Colonic mucosa (tissue), 4 donors: ENCODE data around the gene ZNF599. TPM values are rescaled to one million over a fixed set of nuclear protein-coding genes. Genes with fewer than 3 reads are reported as not detected.

Experiments used
- DNase-seq: peaks from one replicate; pipeline ENCODE4 v3.0.0-alpha.2; 2020
- H3K27ac ChIP-seq: fragments of 200-600 bp; one replicate; pipeline ENCODE4 v1.8.0; 2021
- H3K27me3 ChIP-seq: fragments of 200-600 bp; one replicate; pipeline ENCODE4 v1.8.0; 2021
- H3K36me3 ChIP-seq: fragments of 200-600 bp; one replicate; pipeline ENCODE4 v1.8.0; 2021
- H3K4me1 ChIP-seq: fragments of 200-600 bp; one replicate; pipeline ENCODE4 v1.8.0; 2021; ENCODE audit warnings: mild to moderate bottlenecking
- H3K4me3 ChIP-seq: fragments of 200-600 bp; one replicate; pipeline ENCODE4 v1.8.0; 2021
- H3K9ac ChIP-seq, 2 donors: one replicate each; pipeline ENCODE4 v1.7.0; 2013; ENCODE audit warnings: control low read depth in 2 of 2, low read depth in 2 of 2, low read length in 2 of 2
- H3K9me3 ChIP-seq: fragments of 200-600 bp; one replicate; pipeline ENCODE4 v1.8.0; 2021
- intact Hi-C: fragments of 100-400 bp; cut with DNase I; formaldehyde crosslinking; loops from one replicate; pipeline ENCODE4 v1.14.1; 2022
- total RNA-seq, 2 donors: library from RNA; stranded (reverse); fragmentation: NEBNext Ultra II Directional in 1 of 2; extraction: Animal tissue kit (Norgen Biotek cat#: 25700) in 1 of 2; gene quantifications; one replicate each; pipeline ENCODE4 v1.2.1, GENCODE V29; 2021
- TF ChIP-seq, protein P1 (sequence below): fragments of 200-600 bp; IDR thresholded peaks from one replicate; pipeline ENCODE4 v1.8.0; 2022; ENCODE audit warnings: antibody characterized with exemption, mild to moderate bottlenecking
- donor health status: healthy.
- donor health status: DM: no; HTN: no; CAD: no.
- donor health status: DM: no; HTN: no; CAD: no.

ZNF599 gene
- total RNA-seq: 1 to 10 TPM; 3.0 to 3.5 TPM

GRCh38 chr19:34772697-34773554 lies at the start of gene ZNF599:
TSS of gene ZNF599 (minus strand) at chr19:34773215. CDS start at chr19:34772841, 374 bp downstream.
- H3K4me1 ChIP-seq: no peaks in the 10 kb centered on the region
- TF ChIP-seq, protein P1, sequence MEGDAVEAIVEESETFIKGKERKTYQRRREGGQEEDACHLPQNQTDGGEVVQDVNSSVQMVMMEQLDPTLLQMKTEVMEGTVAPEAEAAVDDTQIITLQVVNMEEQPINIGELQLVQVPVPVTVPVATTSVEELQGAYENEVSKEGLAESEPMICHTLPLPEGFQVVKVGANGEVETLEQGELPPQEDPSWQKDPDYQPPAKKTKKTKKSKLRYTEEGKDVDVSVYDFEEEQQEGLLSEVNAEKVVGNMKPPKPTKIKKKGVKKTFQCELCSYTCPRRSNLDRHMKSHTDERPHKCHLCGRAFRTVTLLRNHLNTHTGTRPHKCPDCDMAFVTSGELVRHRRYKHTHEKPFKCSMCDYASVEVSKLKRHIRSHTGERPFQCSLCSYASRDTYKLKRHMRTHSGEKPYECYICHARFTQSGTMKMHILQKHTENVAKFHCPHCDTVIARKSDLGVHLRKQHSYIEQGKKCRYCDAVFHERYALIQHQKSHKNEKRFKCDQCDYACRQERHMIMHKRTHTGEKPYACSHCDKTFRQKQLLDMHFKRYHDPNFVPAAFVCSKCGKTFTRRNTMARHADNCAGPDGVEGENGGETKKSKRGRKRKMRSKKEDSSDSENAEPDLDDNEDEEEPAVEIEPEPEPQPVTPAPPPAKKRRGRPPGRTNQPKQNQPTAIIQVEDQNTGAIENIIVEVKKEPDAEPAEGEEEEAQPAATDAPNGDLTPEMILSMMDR: no peak
- H3K9ac ChIP-seq: peak within 1 kb of the TSS; percentile 67 to 75
- peak within 1 kb of the TSS; percentile 51 for H3K27ac ChIP-seq
- peak within 1 kb of the TSS; percentile 91 for H3K4me3 ChIP-seq
- intact Hi-C loops: loop anchor here (2.0 to 5.0 kb wide), 2 partner anchors 38 to 96 kb away; partner anchors contain the start of genes SCGB2B2, ZNF181 and ZNF302
- no peaks in the 10 kb centered on the region for H3K36me3 ChIP-seq
- H3K27me3 ChIP-seq: no peaks in the 10 kb centered on the region
- DNase-seq: peak; percentile 92
- H3K9me3 ChIP-seq: no peaks in the 10 kb centered on the region

DNA sequence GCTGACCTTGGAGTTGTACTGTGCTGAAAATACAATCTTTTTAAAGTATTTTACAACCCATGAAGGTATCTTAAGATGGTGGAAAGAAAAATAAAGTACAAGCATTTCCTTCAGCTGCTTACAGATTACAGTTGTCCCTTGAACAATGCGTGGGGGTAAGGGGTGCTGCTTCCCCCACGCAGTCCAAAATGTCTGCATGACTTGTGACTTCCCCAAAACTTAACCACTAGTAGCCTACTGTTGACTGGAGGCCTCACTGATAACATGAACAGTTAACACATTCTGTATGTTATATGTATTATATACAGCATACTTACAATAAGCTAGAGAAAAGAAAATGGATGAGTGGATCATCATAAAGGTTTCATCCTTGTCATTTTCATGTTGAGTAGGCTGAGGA lies 45.3 kb upstream of the ZNF599 start:
- H3K36me3 ChIP-seq: no peaks in the 10 kb centered on the region
- H3K9ac ChIP-seq: no peak overlapping the region
- H3K27me3 ChIP-seq: no peaks in the 10 kb centered on the region
- no peak for DNase-seq
- TF ChIP-seq, protein P1: no peak
- no peaks in the 10 kb centered on the region for H3K9me3 ChIP-seq
- H3K4me3 ChIP-seq: no peak overlapping the region
- no peaks in the 10 kb centered on the region for H3K4me1 ChIP-seq
- no peak overlapping the region for H3K27ac ChIP-seq
- intact Hi-C loops: no loop called here

DNA sequence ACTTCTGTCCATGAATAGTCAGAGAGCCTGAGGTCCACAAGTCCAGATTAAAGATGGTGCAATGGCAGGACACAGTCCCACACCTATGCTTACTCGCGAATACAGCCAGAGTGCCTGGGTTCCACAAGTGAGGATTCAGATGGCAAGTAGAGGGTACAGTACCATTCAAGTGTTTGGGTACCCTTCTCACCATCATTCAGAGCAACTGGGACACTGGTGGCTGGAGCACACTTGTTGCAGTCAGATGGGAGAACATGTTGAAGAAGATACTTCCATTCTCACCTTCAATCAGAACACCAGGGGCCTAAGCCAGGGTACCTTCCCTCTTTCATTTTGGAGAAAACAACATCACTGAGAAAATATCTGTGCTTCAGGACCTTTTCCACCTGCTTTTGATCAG lies 43.7 kb upstream of the ZNF599 start:
- H3K4me1 ChIP-seq: no peaks in the 10 kb centered on the region
- H3K4me3 ChIP-seq: no peak overlapping the region
- no peak for DNase-seq
- no peaks in the 10 kb centered on the region for H3K9me3 ChIP-seq
- intact Hi-C loops: no loop called here
- TF ChIP-seq, protein P1: no peak
- no peak overlapping the region for H3K9ac ChIP-seq
- no peaks in the 10 kb centered on the region for H3K27me3 ChIP-seq
- no peaks in the 10 kb centered on the region for H3K36me3 ChIP-seq
- H3K27ac ChIP-seq: no peak overlapping the region

DNA sequence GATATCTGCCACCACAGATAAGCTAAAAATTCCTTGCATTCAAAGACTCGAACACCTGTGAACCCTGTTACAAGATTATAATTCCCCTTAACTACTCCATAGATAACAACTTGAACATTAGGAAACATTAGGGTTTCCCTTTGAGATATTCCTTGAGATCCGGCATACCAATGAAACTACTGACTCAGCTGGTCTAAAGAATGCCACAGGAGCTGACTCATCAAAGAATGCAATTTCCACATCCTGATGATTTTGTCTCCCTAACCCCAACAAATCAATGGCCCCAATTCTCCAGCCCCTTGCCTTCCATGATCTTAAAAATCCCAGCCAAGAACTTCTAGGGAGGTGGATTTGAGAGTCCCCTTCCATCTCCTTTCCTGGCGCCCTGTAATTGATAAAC lies 35.6 kb upstream of the ZNF599 start:
- Histone ChIP-seq H3K9me3 (no peaks in the 10 kb centered on the region), H3K27ac (no peak overlapping the region), H3K36me3 (no peaks in the 10 kb centered on the region), H3K9ac (no peak overlapping the region), H3K4me1 (no peaks in the 10 kb centered on the region), H3K27me3 (no peaks in the 10 kb centered on the region), H3K4me3 (no peak overlapping the region)
- intact Hi-C loops: no loop called here
- TF ChIP-seq, protein P1: no peak
- no peak for DNase-seq

DNA sequence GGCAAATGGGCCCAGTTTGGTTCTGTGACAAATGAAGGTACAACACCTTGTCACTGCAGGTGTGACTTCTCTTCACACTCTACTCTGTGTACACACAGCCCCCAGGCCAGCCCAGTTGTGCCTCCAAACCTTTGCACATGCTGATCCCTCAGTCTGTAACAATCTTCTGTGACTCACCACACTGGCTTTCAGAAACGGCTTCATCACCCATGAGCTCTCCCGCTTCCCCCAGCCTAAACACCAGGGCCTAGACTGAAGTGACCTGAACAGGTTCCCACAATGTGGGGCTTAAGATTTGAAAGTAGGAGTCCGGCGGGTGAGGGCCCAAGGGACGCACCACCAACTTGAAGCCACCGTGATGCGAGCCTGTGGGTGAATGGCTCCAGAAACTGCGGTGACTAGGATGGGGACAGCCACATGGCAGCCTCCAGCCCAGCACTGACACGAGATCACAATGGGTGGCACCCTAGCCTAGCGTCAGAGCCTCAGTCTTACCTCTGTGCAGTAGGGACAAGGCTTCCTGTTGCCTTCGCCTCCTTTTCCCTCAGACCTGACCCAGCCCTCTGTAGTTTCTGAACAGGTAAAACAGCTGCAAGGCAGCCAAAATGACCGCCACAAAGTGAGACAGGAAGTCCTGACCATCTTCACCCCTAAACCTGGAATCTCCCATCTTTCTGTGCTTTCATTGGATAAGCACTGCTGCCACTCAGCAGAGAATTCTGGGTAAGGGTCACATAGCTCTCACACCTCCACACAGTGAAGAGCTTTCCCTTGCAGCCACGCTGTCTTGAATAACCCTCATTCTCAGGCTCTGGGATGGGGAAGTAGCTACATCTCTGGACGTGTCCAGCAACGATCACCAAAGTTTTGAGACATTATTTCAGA lies 34.2 kb upstream of the ZNF599 start:
- no peaks in the 10 kb centered on the region for H3K9me3 ChIP-seq
- TF ChIP-seq, protein P1: no peak
- no peaks in the 10 kb centered on the region for H3K36me3 ChIP-seq
- no peak overlapping the region for H3K9ac ChIP-seq
- intact Hi-C loops: no loop called here
- H3K4me3 ChIP-seq: no peak overlapping the region
- DNase-seq: no peak
- no peaks in the 10 kb centered on the region for H3K27me3 ChIP-seq
- no peak overlapping the region for H3K27ac ChIP-seq
- no peaks in the 10 kb centered on the region for H3K4me1 ChIP-seq
